Mucosa of descending colon (tissue), 3 donors: ENCODE measurements around the gene PDZRN3. TPM values are rescaled to one million over a fixed set of nuclear protein-coding genes. Genes with fewer than 3 reads are reported as not detected.

ENCODE experiments used
- ATAC-seq: fragments of 200-7000 bp; cut with Tn5 transposase; one replicate; pipeline ENCODE4 v1.9.1; 2020; ENCODE audit warnings: mild to moderate bottlenecking, moderate library complexity
- DNase-seq, 3 donors: peaks; one replicate each; pipeline ENCODE4 v3.0.0-alpha.2; 2020
- H3K36me3 ChIP-seq: fragments of 200-600 bp; one replicate; pipeline ENCODE4 v1.8.0; 2021; ENCODE audit warnings: low read depth, mild to moderate bottlenecking
- H3K4me1 ChIP-seq: fragments of 200-600 bp; one replicate; pipeline ENCODE4 v1.8.0; 2021; ENCODE audit warnings: low read depth, mild to moderate bottlenecking
- H3K4me3 ChIP-seq: fragments of 200-600 bp; one replicate; pipeline ENCODE4 v1.8.0; 2021; ENCODE audit warnings: mild to moderate bottlenecking
- H3K9me3 ChIP-seq: fragments of 200-600 bp; one replicate; pipeline ENCODE4 v1.8.0; 2021; ENCODE audit warnings: mild to moderate bottlenecking
- CTCF ChIP-seq: fragments of 200-600 bp; IDR thresholded peaks from one replicate; pipeline ENCODE4 v1.8.0; 2022; ENCODE audit warnings: antibody characterized with exemption, mild to moderate bottlenecking
- intact Hi-C, 2 donors: fragments of 100-400 bp; cut with DNase I in 1 of 2; cut with micrococcal nuclease in 1 of 2; formaldehyde crosslinking; loops; one replicate each; pipeline versions ENCODE4 v1.11.0 to v1.11.1; 2022; cut with DNase I, micrococcal nuclease
- total RNA-seq, 3 donors: library from RNA; stranded (reverse); fragmentation: NEBNext Ultra II Directional in 2 of 3; extraction: Animal tissue kit (Norgen Biotek cat#: 25700) in 2 of 3; gene quantifications; one replicate each; pipeline versions ENCODE4 v1.2.1 to v1.2.4, GENCODE V29; 2021 to 2023
- donor health status: DM: no; HTN: no; CAD: no; lungs with moderate emphysema.
- donor health status: DM: no; HTN: no; CAD: no.
- donor health status: DM: no; HTN: yes; CAD: no.

The PDZRN3 gene
- total RNA-seq, 3 donors from 2014 or later, result 17.9 to 147 (median 18.5) TPM

- DNase-seq, result no peak
- TF ChIP-seq CTCF, result no peak
- no peak for ATAC-seq
- no peaks in the 10 kb centered on the region for H3K9me3 ChIP-seq
- H3K4me1 ChIP-seq, result no peaks in the 10 kb centered on the region
- no peaks in the 10 kb centered on the region for H3K36me3 ChIP-seq
- intact Hi-C loops, result no loop called here
- H3K4me3 ChIP-seq, result no peak overlapping the region
These were observed 165.0 kb downstream of the PDZRN3 start for GRCh38 chr3:73459711-73460110.

DNA sequence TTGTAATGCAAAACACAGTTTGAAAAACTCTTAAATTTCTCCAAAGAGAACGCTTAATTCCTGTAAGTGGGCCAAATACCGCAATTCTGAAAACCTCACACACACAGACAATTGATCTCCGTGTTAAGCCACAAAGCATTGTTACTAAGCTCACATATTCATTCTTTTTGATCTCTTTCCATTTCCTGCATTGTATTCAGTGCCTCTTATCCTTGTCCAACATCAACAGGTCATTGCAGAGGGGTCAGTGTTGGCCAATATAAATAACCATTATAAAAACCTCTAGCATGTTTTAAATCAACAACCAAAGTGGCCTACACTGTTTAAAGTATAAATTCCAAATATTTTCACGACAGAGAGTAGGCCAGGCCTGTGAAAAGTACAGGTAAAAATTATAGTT lies 171.1 kb downstream of the PDZRN3 start:
- ATAC-seq (no peak), DNase-seq (no peak)
- intact Hi-C loops, result no loop called here
- TF ChIP-seq CTCF, result no peak
- Histone ChIP-seq H3K9me3 (no peaks in the 10 kb centered on the region), H3K4me1 (no peaks in the 10 kb centered on the region), H3K4me3 (no peak overlapping the region), H3K36me3 (no peaks in the 10 kb centered on the region)

- intact Hi-C loops, result no loop called here
- Histone ChIP-seq H3K36me3 (no peaks in the 10 kb centered on the region), H3K4me1 (no peaks in the 10 kb centered on the region), H3K9me3 (no peaks in the 10 kb centered on the region), H3K4me3 (no peak overlapping the region)
- no peak for ATAC-seq
- no peak for DNase-seq
- TF ChIP-seq CTCF, result no peak
These were observed 172.0 kb downstream of the PDZRN3 start for GRCh38 chr3:73452729-73453128.

DNA sequence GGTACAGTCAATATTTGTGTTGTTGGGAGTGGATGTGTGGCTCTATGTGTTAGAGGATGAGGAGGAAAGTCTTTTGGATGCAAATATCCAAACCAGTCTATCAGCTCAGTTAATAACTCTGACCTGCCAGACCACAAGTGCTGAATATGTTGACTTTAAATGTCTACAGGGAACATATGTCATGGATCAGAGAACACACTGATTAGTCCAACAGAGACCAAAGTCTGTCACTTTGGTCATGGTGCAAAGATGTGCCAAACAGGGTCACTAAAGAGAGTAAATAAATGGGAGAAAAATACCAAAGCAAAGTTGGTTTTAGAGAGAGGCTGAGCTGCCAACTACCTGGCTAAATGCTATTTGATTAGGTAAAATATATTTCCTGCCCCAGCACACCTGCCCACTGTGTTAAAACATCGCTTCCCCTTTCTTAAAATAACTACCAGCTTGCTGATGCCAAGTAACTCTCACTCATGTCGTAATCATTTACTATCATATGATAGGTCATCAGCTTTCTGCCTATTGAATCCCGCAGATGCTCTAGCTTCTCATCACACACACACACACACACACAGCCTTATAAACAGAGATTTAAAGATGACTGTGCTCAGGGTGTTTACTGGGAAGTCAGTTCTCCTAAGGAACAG lies 173.3 kb downstream of the PDZRN3 start:
- Histone ChIP-seq H3K4me1 (no peaks in the 10 kb centered on the region), H3K36me3 (no peaks in the 10 kb centered on the region), H3K9me3 (no peaks in the 10 kb centered on the region), H3K4me3 (no peak overlapping the region)
- intact Hi-C loops, result no loop called here
- DNase-seq (no peak), ATAC-seq (peak; percentile 54)
- no peak for TF ChIP-seq CTCF

DNA sequence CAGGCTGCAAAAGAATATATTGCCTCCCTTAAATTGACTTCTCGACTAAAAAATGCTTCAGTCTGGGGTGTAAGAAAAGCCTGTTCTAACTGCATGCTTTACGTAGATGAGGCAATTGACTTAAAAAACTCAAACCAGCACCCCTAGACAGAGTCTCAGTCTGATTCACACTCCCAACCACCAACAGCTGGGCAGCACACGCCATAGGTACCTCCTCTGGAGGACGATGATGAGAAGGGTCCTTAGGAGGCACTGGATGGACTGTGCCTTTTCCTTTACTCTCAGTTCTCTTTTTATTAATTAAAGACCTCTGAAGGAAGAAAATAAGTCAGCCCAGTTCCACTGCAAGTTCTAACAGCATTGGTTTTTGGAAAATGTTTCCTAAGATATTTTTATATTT lies 175.0 kb downstream of the PDZRN3 start:
- Histone ChIP-seq H3K9me3 (no peaks in the 10 kb centered on the region), H3K4me1 (no peaks in the 10 kb centered on the region), H3K4me3 (no peak overlapping the region), H3K36me3 (no peaks in the 10 kb centered on the region)
- intact Hi-C loops, result no loop called here
- no peak for ATAC-seq
- DNase-seq, result no peak
- no peak for TF ChIP-seq CTCF
